ENCODE results near the gene LACC1.

LACC1 gene

DNA sequence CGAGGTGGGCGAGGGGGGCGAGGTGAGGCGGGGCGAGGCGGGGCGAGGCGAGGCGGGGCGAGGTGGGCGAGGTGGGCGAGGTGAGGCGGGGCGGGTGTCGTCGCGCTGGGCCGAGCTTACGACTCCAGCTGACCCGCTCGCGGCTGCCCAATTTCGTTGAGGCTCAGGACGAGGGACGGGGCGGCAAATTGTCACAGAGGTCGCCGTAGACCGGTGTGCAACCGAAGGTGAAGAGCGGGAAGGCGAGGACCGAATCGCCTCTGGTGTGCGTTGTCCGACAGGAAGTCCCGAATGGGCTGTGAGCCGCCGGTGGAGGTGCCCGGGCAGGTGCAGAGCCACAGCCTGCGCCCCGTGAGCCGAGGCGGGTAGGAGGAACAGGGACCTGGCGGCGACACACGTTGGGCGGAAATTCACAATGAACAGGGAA is at the start of gene LACC1:
Gene LACC1, plus strand, starts transcription at position 150 of the 427 bp plus-strand sequence. CDS start 1,082 bp downstream, outside the sequence.
- no peak for DNase-seq

DNA sequence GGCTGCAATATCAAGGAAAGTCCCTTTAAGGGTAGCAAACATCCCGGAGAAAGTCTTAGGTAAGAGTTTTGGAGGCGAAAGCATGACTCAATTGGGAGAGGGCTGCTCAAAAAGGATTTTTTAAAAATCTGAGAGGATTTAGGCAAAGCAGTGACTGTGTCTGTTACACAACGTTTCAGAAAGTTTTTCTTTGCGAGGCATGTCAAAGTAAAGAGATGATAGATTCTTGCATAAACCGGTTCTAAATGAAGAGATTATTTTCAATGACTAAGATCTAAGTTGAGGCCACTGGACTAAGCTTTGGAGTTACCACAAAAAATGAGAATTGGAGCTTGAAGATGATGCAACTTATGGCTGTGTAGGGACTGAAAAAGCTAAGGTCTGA is 49.2 kb upstream of the LACC1 start:
- no peak for DNase-seq

DNA sequence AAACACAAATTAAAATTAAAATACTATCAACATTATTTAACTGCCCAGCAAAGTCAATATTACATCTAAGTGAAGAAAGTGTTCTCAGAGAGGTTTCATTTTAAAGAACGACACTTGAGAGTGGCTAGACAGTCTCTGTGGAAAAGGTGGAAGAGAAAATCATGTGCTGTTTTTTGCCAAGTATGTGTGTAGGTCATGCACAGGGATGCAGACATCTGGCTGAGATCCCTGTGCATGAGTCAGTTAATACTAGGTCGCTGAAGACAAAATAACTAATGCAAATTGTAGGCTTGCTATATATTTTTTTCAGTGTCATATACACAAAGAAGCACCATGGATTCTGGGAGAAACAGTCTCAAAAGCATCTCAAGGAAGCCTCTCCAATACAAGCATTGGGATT is 48.6 kb upstream of the LACC1 start:
- no peak for DNase-seq

DNA sequence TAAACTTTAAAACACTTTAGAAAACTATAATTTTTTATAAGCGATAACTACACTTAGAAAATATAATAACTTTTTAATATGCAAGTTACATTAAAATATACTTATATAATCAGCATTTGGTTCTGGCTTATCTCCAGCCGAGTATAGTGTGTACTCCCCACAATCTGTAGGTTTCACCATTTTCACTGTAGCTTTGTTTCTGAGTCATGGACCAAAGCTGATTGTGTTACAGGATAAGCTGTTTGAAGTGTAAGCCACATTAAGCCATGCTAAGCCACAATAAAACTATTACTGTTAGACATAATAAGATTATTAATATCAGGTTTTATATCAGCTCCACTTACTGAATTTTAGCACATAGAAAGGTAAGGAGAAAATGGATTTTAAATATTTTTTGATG is 44.0 kb upstream of the LACC1 start:
- DNase-seq, result no peak

DNA sequence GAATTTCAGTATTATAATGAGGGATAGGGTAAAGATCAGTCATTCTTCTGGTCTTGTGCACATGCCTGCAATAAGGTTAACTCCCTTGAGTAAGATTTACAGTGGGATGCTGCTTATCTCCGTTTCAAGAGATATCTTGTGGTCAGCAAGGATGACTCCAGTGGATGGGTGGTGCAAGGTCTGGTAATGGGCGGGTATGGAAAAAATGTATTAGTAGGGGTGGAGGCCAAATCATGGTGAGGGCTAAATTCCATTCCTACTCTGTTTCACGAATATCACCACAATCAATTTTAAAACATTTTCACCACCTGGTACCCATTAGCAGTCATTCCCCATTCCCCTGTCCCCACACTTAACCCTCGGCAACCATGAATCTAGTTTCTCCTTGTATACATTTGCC is 40.8 kb upstream of the LACC1 start:
- no peak for DNase-seq

DNA sequence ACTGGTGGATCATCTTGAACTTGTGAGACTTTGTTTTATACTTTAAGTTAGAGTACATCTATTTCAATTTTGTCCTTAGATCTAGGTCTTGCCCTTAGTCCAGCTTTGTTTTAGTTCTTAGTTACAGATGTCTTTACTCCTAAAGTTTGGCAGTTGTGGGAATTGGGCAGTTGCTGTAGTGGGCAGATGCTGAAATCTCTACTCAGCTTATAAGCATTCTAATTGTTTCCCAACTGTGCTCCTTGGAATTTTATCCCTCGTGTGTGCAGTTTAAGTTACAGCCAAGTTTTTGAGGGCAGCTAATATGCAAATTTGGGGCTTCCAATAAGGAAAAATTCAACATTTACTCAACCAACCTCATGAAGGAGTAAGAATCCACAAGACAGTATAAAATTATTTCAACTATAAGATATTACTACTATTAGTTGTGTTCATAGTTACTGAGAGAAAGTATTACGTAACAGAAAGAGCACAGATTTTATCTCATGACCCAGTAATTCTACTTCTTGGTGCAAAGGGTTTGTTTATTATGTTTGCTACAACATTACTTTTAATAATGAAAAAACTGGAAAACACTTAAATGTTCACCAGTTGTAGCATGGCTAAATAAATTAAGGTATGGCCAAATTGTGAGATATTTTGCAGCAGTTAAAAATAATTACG is 33.1 kb upstream of the LACC1 start:
- DNase-seq, result no peak

DNA sequence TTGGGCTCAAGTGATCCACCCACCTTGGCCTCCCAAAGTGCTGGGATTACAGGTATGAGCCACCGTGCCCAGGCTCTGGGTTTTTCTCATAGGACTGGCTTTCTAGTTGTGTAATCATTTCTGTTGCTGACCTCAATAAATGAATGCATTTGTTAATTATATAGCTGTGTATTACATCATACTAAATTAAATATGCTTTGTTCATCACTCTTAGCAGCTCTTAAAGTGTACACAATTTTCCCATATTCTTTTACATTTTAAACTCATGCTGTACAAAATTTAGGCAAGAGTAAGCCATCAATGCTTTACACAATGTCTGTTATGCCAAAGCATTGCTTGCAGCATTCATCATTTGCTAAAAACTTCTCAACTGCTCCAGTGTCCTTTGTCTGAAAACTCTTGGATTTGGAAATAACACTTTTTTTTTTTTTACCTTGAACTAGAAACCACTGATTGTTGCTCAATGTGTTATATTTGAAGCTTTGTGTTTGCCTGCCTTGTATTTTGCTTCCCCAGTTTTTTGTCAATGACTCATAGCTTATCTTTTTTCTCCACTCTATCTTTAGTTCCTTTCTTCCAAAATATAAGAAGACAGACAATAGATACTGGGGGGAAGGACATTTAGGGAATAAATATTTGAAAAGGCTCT is 31.6 kb upstream of the LACC1 start:
- no peak for DNase-seq

DNA sequence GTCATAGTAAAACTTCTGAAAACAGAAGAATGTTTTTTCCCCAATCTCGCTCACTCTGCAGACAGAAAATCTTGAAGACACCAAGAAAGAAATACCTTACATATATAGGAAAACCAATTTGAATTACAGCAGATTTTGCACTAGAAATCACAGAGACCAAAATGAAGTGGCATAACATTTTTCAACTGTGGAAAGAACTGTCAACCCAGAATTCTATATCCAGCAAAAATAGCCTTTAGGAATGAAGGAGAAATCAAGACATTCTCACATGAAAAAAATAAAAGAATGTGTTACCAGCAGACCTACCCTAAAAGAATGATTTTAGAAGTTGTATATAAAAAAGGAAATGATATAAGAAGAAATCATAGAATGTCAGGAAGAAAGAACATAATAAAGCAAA is 28.8 kb upstream of the LACC1 start:
- DNase-seq, result no peak

DNA sequence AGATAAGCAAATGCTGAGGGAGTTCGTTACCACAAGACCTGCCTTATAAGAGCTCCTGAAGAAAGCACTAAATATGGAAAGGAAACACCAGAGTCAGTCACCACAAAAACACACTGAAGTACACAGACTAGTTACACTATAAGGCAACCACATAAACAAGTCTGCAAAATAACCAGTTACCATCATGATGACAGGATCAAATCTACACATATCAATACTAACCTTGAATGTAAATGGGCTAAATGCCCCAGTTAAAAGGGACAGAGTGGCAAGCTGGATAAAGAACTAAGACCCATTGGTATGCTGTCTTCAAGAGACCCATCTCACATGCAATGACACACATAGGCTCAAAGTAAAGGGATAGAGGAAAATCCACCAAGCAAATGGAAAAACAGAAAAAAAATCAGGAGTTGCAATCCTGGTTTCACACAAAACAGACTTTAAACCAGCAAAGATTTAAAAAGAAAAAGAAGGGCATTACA is 26.7 kb upstream of the LACC1 start:
- DNase-seq, result no peak

DNA sequence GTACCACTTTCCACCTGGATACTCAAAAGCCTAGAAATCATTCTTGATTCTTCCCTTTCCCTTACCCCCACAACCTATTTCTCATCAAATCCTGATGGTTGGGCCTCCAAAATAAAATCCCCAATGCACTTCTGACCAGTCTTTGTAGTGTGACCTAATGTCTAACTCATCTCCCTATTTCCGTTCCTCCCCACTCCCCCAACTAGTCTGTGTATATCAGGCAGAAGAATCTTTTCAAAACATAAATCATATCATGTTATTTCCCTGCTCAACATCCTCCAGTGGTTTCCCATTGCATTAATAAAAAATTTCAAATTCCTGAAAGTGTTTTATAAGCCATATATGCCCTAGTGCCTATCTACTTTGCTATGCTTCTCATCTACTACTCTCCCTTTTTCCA is 17.8 kb upstream of the LACC1 start:
- no peak for DNase-seq

DNA sequence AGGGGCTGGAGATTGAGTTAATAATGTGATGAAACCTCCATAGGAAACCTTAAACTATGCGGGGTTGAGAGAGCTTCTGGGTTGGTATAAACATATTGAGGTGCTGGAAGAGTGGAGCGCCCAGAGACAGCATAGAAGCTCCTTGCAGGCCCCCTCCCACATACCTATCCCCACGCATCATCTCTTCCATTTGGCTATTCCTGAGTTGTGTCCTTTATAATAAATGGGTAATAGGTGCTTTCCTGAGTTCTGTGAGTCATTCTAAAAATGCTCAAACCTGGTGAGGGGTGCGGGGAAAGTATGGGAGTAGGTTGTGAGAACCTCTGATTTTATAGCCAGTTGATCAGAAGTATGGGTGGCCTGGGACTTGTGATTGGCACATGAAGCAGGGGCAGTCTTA is 14.8 kb upstream of the LACC1 start:
- no peak for DNase-seq

DNA sequence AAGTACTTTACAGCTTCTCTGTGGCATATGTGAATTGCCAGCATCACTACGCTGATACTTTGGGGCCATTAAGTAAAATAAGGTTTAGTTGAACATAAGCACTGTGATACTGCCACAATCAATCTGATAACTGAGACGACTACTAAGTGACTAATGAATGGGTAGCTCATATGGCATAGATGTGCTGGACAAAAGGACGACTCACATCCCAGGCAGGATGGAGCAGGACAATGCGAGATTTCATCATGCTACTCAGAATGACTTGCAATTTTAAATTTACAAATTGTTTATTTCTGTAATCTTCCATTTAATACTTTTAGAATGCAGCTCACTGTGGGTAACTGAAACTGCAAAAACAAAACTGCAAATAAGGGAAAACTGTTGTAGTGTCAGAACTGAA is 13.8 kb upstream of the LACC1 start:
- DNase-seq, result no peak

DNA sequence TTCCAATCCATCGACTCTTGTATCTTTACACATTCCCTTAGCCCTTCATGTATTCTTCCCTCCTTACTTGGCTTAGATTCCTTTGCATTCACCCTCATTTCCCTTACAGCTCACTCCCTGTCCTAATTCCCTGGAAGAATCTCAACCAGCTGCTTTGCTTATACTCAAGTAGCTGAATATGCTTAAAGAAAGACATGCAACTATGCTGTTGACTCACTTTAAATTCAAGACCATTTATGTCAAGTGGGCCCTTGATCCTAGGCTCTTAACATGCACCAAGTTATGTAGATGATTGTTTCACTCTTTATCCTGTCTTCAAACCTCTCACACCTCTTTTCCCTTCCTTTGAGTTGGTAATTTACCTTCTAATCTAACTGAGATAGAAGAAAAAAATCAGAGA is 7.5 kb upstream of the LACC1 start:
- DNase-seq, result no peak

DNA sequence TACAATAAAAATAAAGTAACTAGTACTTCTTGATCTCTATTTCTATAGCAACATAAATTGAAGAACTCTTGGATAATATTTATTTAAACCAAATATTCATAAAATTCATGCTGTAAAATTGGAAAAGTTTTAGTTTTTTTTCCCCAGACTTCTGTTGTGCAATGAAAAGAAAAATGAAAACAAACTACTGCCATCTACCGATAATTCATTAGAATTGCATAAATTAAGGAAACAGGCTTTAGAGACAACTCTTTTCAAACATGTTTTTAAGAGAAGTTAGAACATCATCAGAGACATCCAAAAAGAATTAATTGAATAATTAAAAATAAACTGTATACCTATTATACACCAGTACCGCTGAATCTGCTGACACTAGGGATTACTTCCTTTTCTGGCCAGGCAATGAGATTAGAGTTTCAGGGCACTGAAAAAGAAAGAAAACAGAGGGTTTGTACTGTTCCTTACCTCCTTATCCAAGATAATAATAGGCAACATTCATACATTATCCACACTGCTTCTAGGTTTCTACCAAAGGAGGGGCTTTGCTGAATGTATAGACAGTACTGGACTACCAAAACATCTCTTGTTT is 5.1 kb upstream of the LACC1 start:
- no peak for DNase-seq

DNA sequence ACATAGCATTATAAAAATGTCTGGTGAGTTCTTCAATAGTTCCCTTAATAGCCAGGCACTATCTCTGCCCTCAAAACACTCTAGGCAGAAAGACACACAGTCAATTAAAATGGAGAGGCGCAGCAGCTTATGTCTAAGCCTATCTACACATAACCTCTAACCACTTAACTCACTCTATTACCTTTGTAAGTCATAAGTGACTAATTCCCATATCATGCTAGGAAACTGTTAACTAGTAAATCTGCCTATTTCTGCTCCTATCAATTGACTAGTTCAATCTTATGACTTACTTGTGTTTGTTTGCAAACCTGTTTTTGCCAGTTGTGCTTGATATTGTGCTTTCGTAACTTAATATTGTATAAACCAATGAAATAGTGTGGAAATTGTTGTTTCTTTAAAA is 3.3 kb upstream of the LACC1 start:
- DNase-seq, result no peak

DNA sequence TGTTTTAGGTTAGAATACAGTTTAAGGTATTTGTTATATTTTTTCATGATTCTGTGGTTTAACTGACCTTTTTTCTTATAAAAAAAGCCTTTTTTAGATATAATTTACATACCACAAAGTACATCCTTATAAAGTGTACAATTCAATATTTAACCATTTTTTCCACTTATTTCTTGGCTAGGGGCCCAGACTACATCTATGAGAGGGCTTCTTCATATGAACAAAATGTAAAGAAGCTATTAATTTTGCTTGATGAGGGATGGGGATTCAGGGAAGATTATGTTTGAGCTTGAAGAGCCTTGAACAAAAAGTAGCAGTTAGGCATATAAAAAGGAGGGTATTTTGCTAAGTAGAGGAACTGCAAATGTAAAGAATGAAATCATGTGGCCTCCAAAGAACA is 2.4 kb upstream of the LACC1 start:
- DNase-seq, result no peak

DNA sequence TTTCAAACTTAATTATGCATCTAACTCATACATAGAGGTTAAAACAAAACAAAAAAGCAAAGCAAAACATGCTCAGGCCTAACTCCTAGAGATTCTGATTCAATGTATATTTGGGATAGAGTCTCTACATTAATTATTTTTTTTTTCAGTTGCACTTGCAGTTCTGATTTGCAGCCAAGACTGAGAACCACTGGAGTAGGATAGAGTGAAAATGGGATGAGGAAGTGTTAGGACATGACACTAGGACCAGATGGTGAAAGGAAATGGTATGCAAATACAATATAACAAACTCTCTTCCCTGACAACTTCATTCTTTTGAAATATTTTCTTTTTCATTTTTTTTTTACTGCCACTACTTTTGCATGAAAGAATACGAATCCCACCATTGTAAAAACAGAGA is 1.9 kb upstream of the LACC1 start:
- DNase-seq, result no peak

DNA sequence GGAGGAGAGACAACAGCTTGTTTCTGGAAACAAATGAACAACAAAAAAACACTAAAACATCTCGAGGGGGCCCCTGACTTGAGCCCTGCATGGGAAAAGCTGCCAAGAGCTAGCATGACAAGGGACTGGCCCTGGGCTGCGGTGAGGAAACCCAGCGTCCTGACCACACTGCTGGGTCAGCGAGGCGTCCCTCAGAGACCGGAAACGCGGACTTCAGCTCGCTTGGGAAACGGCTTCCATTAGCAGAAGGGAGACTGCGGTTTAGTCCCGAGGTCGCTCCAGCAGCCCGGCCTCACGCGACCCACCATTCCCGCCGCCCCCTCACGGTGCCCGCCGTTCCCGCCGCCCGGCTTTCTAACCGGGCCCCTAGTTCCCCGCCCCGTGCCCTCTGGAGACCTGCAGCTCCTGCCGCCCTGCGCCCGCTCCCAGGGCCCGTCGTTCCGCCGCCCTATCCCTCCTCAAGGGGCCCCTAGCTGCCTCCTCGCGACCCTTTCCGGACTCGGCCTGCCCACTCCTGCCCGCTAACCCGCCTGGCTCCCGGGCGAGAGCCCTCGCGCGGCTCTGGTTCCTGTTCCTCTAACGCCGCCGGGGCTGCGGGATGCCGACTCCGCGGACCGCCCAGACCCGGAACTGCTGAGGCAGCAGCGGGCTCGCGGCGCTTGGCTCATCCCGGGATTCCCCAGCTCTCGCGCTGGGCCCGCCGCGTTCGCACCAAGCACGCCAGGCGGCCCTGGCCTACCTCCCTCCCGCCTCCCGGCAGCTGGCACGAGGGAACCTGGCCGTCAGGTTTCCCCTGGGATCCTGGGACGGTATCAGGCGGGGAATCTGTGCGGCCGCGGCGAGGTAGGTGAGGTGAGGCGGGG is 581 bp upstream of the LACC1 start, which contains the start of gene CCDC122:
Gene CCDC122, minus strand, starts transcription at position 849 of the 863 bp plus-strand sequence. CDS start 10,364 bp downstream, outside the sequence.
- DNase-seq, result peak; percentile 91

DNA sequence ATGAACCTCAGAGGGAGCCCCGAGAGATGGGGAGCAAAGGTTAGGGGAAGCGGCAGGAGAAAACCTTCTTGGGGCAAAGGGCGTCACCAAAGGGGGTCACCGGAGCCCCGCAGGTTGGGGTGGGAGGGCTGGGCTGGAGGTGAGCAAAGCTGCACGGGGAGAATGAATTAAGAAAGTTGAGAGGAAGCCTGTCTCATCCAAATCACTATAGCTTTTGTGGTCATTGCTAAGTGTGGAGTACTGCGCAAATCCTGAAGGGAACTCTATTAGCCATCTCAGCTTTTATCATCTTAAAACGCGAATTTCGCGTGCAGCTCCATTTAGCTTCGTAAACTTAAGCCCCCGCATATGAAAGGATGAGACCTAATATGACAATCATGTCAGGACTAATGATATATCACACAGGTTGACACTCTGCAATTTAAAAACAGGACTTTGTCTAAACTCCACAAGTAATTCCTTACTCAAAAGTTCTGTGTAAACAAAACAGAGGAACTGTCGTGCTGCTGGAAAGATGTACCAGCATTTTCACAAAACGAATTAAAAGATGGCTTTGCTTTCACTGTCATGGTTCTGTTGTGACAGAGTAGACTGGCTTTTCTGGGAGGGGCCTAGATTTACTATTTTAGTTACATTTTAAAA is 631 bp downstream of the LACC1 start:
- DNase-seq, result no peak

DNA sequence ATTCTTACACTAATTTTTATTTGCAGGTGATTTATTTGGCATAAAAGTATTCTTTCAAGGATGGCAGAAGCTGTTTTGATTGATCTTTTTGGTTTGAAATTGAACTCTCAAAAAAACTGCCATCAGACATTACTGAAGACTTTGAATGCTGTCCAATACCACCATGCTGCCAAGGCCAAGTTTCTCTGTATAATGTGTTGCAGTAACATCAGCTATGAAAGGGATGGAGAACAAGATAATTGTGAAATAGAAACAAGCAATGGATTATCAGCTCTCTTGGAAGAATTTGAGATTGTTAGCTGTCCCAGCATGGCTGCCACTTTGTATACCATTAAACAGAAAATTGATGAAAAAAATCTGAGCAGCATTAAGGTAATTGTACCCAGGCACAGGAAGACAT is 1.2 kb downstream of the LACC1 start:
- DNase-seq, result no peak

DNA sequence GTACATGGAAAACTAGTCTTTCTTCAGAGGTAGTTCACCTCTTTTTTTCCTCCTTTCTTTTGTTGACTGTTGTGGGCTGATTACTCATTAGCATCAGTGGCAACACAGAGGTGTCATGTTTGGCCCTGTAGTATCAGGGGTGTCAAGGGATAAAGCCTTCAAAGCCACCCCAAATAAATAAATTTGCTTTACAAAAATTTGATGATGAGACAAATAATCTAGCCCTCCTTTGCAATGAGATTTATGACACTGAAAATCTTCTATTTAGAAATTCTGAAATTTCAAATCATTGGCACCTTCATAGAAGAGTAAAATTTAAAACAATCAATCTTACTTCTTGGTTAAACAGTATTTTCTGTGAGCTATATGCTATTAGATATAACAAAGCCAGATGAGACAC is 1.9 kb downstream of the LACC1 start:
- DNase-seq, result no peak

DNA sequence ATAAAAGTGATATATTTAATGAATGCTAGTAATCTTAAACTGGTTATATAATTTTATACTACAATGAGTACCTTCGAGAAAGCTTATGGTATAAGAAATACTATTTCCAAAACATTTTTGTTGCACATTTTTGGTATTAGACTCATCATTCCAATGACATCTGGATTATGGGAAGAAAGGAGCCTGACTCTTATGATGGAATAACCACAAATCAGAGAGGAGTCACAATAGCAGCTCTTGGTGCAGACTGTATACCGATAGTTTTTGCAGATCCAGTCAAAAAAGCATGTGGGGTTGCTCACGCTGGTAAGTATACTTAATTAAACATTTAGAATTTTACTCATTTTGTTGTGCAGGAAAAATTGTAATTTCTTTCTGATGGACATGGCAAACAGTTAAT is 3.9 kb downstream of the LACC1 start:
- no peak for DNase-seq

DNA sequence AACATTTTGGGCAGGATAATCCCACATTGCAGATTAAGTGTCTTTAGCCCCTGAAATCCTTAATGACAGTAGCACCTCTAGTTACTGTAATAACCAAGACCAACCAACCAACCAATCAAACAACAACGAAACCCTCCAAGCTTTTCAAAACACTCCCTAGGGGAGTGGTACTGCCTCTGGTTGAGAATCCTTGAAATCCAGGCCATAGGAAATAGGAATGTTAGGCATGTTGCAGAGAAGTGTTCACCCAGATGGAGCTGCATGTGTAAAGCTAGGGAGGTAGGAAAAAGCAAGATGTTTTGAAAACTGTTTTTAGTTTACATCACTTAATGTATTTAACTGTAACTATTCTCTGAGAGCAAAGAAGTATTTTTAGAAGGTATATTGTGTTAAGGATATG is 4.5 kb downstream of the LACC1 start:
- DNase-seq, result no peak
